Skeletal muscle satellite cell (primary cell): Measurements from ENCODE around the gene ELFN2.

Experiments used
- H3K27me3 ChIP-seq: 2 replicates; pipeline ENCODE4 v1.7.0; 2013; ENCODE audit warnings: low read length; ENCODE audit not compliant: control insufficient read depth, insufficient read depth
- H3K36me3 ChIP-seq: 2 replicates; pipeline ENCODE4 v1.7.0; 2013; ENCODE audit warnings: mild to moderate bottlenecking, control low read depth, low read length; ENCODE audit not compliant: insufficient read depth
- H3K4me1 ChIP-seq: 2 replicates; pipeline ENCODE4 v1.7.0; 2013; ENCODE audit warnings: low read length; ENCODE audit not compliant: control insufficient read depth, insufficient read depth
- H3K4me2 ChIP-seq: 2 replicates; pipeline ENCODE4 v1.7.0; 2013; ENCODE audit warnings: mild to moderate bottlenecking, low read length
- H3K4me3 ChIP-seq: 2 replicates; pipeline ENCODE4 v1.7.0; 2013; ENCODE audit warnings: low read length
- H3K9ac ChIP-seq: 2 replicates; pipeline ENCODE4 v1.7.0; 2013; ENCODE audit warnings: mild to moderate bottlenecking, low read depth, low read length, moderate library complexity
- H3K9me3 ChIP-seq: replicated peaks from 2 replicates; pipeline ENCODE4 v1.7.0; 2013; ENCODE audit warnings: mild to moderate bottlenecking, control low read depth, low read length

Gene ELFN2

GRCh38 chr22:37464181-37464580 lies 36.9 kb upstream of the ELFN2 start:
- H3K36me3 ChIP-seq, result no peaks in the 10 kb centered on the region
- no peaks in the 10 kb centered on the region for H3K4me1 ChIP-seq
- H3K4me2 ChIP-seq, result no peak overlapping the region
- H3K4me3 ChIP-seq, result no peak overlapping the region
- no peaks in the 10 kb centered on the region for H3K9me3 ChIP-seq
- peaks cover 51% of the 10 kb centered on the region for H3K27me3 ChIP-seq
- H3K9ac ChIP-seq, result no peak overlapping the region

DNA sequence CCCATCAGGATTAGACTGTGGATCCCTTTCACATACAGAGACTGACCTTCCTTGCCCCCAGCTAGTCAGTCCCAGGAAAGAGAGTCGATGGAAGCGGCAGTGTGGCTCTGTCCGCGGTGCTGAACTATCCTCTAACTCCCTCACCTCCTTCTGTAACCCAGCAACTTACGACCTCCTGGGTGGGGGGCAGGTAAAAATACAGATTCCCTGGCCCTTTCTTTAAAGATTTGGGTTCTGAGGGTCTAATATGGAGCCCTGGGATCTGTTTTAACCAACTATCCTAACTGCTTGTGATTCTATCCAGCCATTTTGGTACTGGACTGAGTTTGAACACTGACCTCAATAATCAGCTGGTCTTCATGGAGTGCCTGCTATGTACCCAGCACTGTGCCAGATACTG lies 35.7 kb upstream of the ELFN2 start:
- Histone ChIP-seq H3K4me3 (no peak overlapping the region), H3K4me2 (no peak overlapping the region), H3K36me3 (no peaks in the 10 kb centered on the region), H3K9ac (no peak overlapping the region), H3K27me3 (peaks cover 47% of the 10 kb centered on the region), H3K9me3 (no peaks in the 10 kb centered on the region), H3K4me1 (no peaks in the 10 kb centered on the region)

- Histone ChIP-seq H3K36me3 (no peaks in the 10 kb centered on the region), H3K4me1 (no peaks in the 10 kb centered on the region), H3K9ac (no peak overlapping the region), H3K27me3 (peaks cover 41% of the 10 kb centered on the region), H3K4me3 (no peak overlapping the region), H3K4me2 (no peak overlapping the region), H3K9me3 (no peaks in the 10 kb centered on the region)
These were observed 35.2 kb upstream of the ELFN2 start for GRCh38 chr22:37462436-37462835.

GRCh38 chr22:37461961-37462360 lies 34.7 kb upstream of the ELFN2 start:
- peaks cover 37% of the 10 kb centered on the region for H3K27me3 ChIP-seq
- H3K9me3 ChIP-seq, result no peaks in the 10 kb centered on the region
- H3K9ac ChIP-seq, result no peak overlapping the region
- no peaks in the 10 kb centered on the region for H3K36me3 ChIP-seq
- no peak overlapping the region for H3K4me2 ChIP-seq
- no peaks in the 10 kb centered on the region for H3K4me1 ChIP-seq
- H3K4me3 ChIP-seq, result no peak overlapping the region

DNA sequence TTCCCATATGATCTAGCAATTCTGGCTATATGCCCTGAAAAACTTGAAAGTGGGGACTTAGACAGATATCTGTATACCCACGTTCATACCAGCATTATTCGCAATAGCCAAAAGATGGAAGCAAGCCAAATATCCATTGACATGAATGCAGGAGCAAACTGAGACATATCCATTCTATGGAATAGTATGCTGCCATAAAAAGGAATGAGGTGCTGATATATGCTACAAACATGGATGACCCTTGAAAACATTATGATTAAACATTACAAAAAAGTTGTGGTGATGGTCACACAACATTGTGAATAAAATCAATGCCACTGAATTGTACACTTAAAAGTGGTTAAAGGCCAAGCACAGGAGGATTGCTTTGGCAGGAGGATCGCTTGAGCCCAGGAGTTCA lies 33.4 kb upstream of the ELFN2 start:
- H3K36me3 ChIP-seq, result no peaks in the 10 kb centered on the region
- no peaks in the 10 kb centered on the region for H3K9me3 ChIP-seq
- H3K4me2 ChIP-seq, result no peak overlapping the region
- H3K4me3 ChIP-seq, result no peak overlapping the region
- peaks cover 8% of the 10 kb centered on the region for H3K4me1 ChIP-seq
- H3K9ac ChIP-seq, result no peak overlapping the region
- peaks cover 26% of the 10 kb centered on the region for H3K27me3 ChIP-seq

- H3K27me3 ChIP-seq, result peaks cover 20% of the 10 kb centered on the region
- no peak overlapping the region for H3K4me2 ChIP-seq
- no peaks in the 10 kb centered on the region for H3K36me3 ChIP-seq
- H3K9ac ChIP-seq, result no peak overlapping the region
- no peaks in the 10 kb centered on the region for H3K9me3 ChIP-seq
- H3K4me3 ChIP-seq, result no peak overlapping the region
- H3K4me1 ChIP-seq, result peaks cover 23% of the 10 kb centered on the region
These were observed 31.9 kb upstream of the ELFN2 start for GRCh38 chr22:37459206-37459605.

GRCh38 chr22:37457093-37457893 lies 30.0 kb upstream of the ELFN2 start:
- Histone ChIP-seq H3K4me1 (peaks cover 24% of the 10 kb centered on the region), H3K36me3 (no peaks in the 10 kb centered on the region), H3K4me3 (no peak overlapping the region), H3K9ac (no peak overlapping the region), H3K4me2 (no peak overlapping the region), H3K9me3 (no peaks in the 10 kb centered on the region), H3K27me3 (peaks cover 15% of the 10 kb centered on the region)

GRCh38 chr22:37456346-37456745 lies 29.1 kb upstream of the ELFN2 start:
- H3K4me1 ChIP-seq, result peaks cover 24% of the 10 kb centered on the region
- H3K4me2 ChIP-seq, result no peak overlapping the region
- peaks cover 7% of the 10 kb centered on the region for H3K27me3 ChIP-seq
- H3K9me3 ChIP-seq, result no peaks in the 10 kb centered on the region
- peak overlapping the region; percentile 9 for H3K9ac ChIP-seq
- H3K36me3 ChIP-seq, result no peaks in the 10 kb centered on the region
- no peak overlapping the region for H3K4me3 ChIP-seq

- H3K9ac ChIP-seq, result peak overlapping the region; percentile 9
- no peaks in the 10 kb centered on the region for H3K9me3 ChIP-seq
- no peak overlapping the region for H3K4me3 ChIP-seq
- H3K36me3 ChIP-seq, result no peaks in the 10 kb centered on the region
- H3K4me1 ChIP-seq, result peaks cover 24% of the 10 kb centered on the region
- H3K27me3 ChIP-seq, result peaks cover 7% of the 10 kb centered on the region
- H3K4me2 ChIP-seq, result peak overlapping the region; percentile 71
These were observed 28.6 kb upstream of the ELFN2 start for GRCh38 chr22:37455896-37456295.

DNA sequence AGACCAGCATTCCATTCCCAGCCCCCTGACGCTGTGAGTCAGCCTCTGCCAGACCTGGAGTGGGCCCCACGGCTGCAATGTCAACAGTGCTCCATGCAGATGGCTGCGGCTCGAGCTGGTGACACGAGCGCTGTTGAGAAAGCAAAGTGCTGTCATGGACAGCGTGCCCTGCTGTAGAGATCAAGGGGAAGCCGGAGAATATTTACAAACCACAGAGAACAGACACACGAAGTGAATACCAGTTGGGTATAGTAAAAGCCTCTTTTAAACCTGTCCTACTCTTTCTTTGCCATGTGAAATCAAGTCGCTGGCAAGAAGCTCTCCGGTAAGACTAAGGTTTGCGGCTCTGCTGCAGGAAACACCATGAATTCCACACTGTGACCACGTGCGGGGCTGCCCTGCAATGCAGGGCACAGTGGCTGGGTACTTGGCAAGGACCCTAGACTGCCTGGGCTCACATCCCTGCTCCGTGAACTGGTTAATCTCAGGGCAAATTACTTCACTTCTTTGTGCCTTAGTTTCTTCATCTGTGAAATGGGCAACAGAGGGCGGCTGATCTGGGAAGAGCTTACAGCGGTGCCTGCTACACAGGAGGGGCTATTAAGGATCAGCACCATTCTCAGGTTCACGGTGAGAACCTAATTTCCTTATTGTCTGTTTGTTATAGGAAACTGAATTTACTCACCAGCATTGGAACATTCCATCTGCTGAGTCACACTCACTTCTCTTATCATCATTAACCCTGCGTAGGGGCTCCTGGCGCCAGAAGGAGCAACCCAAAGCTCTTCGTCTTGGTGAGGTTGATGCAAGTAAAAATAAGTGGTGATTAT lies 27.8 kb upstream of the ELFN2 start:
- no peaks in the 10 kb centered on the region for H3K36me3 ChIP-seq
- H3K9me3 ChIP-seq, result no peaks in the 10 kb centered on the region
- peak overlapping the region; percentile 71 for H3K4me2 ChIP-seq
- peak overlapping the region; percentile 66 for H3K9ac ChIP-seq
- H3K4me1 ChIP-seq, result peaks cover 24% of the 10 kb centered on the region
- peaks cover 7% of the 10 kb centered on the region for H3K27me3 ChIP-seq
- H3K4me3 ChIP-seq, result peak overlapping the region; percentile 33

- no peaks in the 10 kb centered on the region for H3K36me3 ChIP-seq
- no peak overlapping the region for H3K4me3 ChIP-seq
- no peak overlapping the region for H3K9ac ChIP-seq
- no peak overlapping the region for H3K4me2 ChIP-seq
- peaks cover 24% of the 10 kb centered on the region for H3K4me1 ChIP-seq
- H3K9me3 ChIP-seq, result no peaks in the 10 kb centered on the region
- peaks cover 7% of the 10 kb centered on the region for H3K27me3 ChIP-seq
These were observed 26.4 kb upstream of the ELFN2 start for GRCh38 chr22:37453696-37454095.
